HL-60 (cell line): ENCODE results near the gene AFDN.

Experiments
- DNase-seq, 2 experiments: peaks; one replicate each; pipeline ENCODE4 v3.0.0-alpha.2; 2010 to 2020; ENCODE audit warnings: low read depth in 1 of 2, low spot score in 1 of 2
- H3K27ac ChIP-seq: fragments of 250-450 bp; sonication (Bioruptor Pico); replicated peaks from 2 replicates; pipeline ENCODE4 v1.5.1; 2020; ENCODE audit warnings: mild to moderate bottlenecking, moderate library complexity
- H3K27me3 ChIP-seq: fragments of 250-450 bp; sonication (Bioruptor Pico); 2 replicates; pipeline ENCODE4 v1.5.1; 2021; ENCODE audit warnings: mild to moderate bottlenecking, moderate library complexity; ENCODE audit not compliant: insufficient read depth, poor library complexity, severe bottlenecking
- H3K4me3 ChIP-seq: replicated peaks from 2 replicates; pipeline ENCODE4 v1.5.1; 2011; ENCODE audit warnings: mild to moderate bottlenecking, control low read depth, low read length; ENCODE audit not compliant: insufficient read depth
- GABPA ChIP-seq: IDR thresholded peaks from 2 replicates; pipeline ENCODE4 v1.6.1; 2012; ENCODE audit warnings: low read depth
- POLR2AphosphoS5 ChIP-seq: IDR thresholded peaks from 2 replicates; pipeline ENCODE4 v1.6.1; 2012; ENCODE audit warnings: low read depth
- SPI1 ChIP-seq: IDR thresholded peaks from 2 replicates; pipeline ENCODE4 v1.6.1; 2012; ENCODE audit warnings: low read depth, mild to moderate bottlenecking, borderline replicate concordance
- TF ChIP-seq, protein P1 (sequence below): IDR thresholded peaks from 2 replicates; pipeline ENCODE4 v1.6.1; 2012; ENCODE audit warnings: low read depth; ENCODE audit not compliant: insufficient replicate concordance
- TF ChIP-seq, protein P2 (sequence below): IDR thresholded peaks from one replicate; pipeline ENCODE4 v1.5.1; 2011; ENCODE audit warnings: low read length, control low read depth, inconsistent platforms; ENCODE audit not compliant: insufficient read depth

AFDN gene

DNA sequence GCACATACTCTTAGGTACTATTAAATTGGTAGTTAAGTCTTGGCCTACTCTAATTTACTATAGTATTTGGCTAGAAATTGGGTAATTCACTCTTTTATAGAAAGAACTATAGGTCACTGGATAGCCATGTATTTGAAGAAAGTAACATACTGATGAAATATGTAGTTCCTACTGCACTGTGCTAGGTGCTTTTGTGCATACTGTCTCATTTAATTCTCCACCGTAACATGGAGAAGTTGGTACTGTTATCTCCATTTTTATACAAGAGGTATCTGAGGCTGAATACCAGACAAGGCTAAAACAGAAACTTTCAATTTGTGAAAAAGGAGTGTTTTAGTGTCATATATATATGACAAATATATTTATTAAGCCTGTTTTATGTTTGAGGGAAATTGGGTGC lies 29.8 kb downstream of the AFDN start:
- Histone ChIP-seq H3K4me3 (no peak overlapping the region), H3K27ac (no peak overlapping the region), H3K27me3 (peaks cover 13% of the 10 kb centered on the region)
- no peak for DNase-seq
- TF ChIP-seq POLR2AphosphoS5, result no peak
- TF ChIP-seq GABPA, result no peak

DNA sequence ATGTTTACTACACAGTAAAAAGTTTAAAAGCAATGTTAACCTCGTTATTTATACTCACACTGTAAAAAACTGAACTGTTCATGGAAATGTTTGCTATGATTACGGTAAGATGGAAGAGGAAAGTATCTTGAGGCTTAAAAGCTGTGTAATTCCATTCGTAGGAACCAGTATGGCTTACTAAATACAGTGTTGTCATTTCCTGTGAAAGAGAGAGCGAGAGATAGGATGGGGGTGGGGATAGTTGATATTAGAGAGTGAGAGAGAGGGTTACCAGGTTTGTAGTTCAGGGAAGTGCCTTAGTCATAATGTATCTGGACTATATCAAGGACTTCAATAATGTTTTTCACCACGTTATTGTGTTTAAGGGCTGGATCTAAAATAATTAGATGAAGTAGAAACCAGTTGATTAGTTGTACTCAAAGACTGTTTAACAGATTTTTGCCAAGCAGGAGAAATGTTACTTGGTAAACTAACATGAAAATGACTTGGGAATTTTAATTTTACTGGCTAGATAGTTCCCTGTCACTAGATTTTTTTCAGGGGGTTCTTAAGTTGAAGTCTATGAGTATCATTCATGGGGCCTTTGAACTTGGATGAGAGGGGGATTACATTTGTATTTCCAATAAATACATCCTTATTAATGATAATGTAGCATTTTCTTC lies 30.4 kb downstream of the AFDN start:
- peaks cover 13% of the 10 kb centered on the region for H3K27me3 ChIP-seq
- H3K27ac ChIP-seq, result no peak overlapping the region
- TF ChIP-seq GABPA, result no peak
- no peak for TF ChIP-seq SPI1
- DNase-seq, result no peak
- H3K4me3 ChIP-seq, result no peak overlapping the region

DNA sequence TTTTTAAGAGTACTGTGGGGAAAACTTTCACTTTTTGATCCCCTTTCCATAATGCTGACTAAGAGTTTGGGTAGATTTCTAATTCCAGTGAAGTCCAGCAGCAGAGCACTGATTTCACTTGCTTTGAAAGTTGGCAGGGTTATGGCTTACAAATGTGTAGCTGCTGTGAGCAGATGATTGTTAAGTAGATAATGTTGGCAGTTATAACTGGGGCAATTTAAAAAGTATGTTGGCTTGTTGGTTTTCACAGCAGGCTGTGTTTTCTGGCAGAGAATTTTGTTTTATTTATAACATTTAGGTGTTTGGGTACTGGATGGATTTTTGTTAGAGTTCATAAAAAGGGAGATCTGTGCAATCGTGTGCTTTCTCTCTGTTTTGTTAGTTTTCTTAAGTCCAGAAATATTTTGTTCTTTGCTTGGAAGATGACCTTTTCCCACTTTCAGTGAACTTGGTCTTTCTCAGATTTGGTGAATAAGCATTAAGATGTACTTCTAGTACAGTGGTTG lies 31.4 kb downstream of the AFDN start:
- TF ChIP-seq SPI1 (no peak), GABPA (no peak), POLR2AphosphoS5 (no peak)
- TF ChIP-seq, protein P1, sequence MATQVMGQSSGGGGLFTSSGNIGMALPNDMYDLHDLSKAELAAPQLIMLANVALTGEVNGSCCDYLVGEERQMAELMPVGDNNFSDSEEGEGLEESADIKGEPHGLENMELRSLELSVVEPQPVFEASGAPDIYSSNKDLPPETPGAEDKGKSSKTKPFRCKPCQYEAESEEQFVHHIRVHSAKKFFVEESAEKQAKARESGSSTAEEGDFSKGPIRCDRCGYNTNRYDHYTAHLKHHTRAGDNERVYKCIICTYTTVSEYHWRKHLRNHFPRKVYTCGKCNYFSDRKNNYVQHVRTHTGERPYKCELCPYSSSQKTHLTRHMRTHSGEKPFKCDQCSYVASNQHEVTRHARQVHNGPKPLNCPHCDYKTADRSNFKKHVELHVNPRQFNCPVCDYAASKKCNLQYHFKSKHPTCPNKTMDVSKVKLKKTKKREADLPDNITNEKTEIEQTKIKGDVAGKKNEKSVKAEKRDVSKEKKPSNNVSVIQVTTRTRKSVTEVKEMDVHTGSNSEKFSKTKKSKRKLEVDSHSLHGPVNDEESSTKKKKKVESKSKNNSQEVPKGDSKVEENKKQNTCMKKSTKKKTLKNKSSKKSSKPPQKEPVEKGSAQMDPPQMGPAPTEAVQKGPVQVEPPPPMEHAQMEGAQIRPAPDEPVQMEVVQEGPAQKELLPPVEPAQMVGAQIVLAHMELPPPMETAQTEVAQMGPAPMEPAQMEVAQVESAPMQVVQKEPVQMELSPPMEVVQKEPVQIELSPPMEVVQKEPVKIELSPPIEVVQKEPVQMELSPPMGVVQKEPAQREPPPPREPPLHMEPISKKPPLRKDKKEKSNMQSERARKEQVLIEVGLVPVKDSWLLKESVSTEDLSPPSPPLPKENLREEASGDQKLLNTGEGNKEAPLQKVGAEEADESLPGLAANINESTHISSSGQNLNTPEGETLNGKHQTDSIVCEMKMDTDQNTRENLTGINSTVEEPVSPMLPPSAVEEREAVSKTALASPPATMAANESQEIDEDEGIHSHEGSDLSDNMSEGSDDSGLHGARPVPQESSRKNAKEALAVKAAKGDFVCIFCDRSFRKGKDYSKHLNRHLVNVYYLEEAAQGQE, result no peak
- TF ChIP-seq, protein P2, sequence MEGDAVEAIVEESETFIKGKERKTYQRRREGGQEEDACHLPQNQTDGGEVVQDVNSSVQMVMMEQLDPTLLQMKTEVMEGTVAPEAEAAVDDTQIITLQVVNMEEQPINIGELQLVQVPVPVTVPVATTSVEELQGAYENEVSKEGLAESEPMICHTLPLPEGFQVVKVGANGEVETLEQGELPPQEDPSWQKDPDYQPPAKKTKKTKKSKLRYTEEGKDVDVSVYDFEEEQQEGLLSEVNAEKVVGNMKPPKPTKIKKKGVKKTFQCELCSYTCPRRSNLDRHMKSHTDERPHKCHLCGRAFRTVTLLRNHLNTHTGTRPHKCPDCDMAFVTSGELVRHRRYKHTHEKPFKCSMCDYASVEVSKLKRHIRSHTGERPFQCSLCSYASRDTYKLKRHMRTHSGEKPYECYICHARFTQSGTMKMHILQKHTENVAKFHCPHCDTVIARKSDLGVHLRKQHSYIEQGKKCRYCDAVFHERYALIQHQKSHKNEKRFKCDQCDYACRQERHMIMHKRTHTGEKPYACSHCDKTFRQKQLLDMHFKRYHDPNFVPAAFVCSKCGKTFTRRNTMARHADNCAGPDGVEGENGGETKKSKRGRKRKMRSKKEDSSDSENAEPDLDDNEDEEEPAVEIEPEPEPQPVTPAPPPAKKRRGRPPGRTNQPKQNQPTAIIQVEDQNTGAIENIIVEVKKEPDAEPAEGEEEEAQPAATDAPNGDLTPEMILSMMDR, result no peak
- DNase-seq, result no peak
- no peak overlapping the region for H3K27ac ChIP-seq
- no peak overlapping the region for H3K4me3 ChIP-seq
- H3K27me3 ChIP-seq, result peaks cover 13% of the 10 kb centered on the region

DNA sequence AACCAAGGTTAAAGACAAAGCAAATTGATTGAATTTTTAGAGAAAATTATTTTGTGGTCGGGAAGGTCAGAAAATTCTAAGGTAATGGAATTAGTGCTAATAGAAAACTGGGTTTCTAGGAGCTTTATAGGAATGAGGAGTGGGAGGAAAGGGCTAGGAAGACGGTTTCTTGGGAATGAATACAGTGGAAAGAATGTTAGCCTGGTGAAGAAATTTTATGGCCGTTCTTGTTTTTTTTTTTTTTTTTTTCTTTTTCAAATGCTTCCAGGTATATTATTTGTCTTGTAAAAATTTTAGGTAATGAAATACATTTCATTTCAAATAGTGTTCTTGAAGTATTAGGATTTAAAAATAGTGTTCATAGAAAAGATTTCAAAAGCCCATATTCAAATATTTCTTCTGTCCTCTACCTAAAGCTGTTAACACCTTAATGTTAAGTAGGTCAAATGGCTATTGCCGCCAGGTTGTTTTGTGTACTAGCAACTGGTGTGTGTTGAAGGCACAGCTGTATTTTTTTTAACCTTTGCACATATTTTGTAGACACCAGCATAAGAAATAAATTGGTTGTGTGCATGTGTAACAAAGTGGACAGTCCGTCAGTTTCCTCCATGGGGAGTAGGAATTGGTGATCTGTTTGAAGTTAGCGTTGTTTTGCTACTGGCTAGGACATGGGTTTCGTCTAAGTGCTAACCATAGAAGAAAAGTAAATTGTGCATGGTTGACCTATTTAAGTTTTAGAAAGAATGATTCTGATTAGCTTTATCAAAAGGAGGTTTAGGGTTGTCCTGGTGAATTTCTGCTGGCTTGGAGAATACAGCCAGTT lies 32.3 kb downstream of the AFDN start:
- no peak for DNase-seq
- no peak overlapping the region for H3K27ac ChIP-seq

More for the DNA sequence above, 32.3 kb downstream of the AFDN start:
- H3K27me3 ChIP-seq, result peaks cover 8% of the 10 kb centered on the region
- no peak for TF ChIP-seq GABPA
- TF ChIP-seq, protein P1, result no peak
- TF ChIP-seq, protein P2, result no peak
- TF ChIP-seq SPI1, result no peak
- no peak for TF ChIP-seq POLR2AphosphoS5
- H3K4me3 ChIP-seq, result no peak overlapping the region
